ENCODE data around the gene ROR1. TPM values are rescaled to one million over a fixed set of nuclear protein-coding genes. Genes with fewer than 3 reads are reported as not detected.

The ROR1 gene
- total RNA-seq, 1 experiment from 2014 or later = 33.8 TPM

DNA sequence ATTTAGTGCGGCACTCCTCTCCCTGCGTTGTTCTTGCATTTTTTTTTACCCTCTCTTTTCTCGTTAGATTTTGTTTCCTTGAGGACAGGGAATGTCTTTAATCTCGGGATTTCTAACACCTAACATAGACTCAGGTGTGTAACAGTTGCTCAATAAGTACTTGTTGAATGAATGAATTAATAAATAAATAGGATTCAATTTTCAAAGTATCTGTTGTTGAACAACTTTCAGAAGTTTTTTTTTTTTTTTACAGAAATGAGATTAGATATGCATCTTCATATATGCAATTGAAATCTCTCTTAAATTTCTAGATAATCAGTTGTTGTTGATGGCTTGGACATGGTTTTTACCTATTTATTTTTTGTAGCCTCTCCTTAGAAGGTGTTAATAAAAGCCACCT lies 83.1 kb downstream of the ROR1 start:
- H3K27me3 Mint-ChIP-seq (ENCODE audit: unreplicated experiment) = no peaks in the 10 kb centered on the region
- no peaks in the 10 kb centered on the region for H3K36me3 Mint-ChIP-seq (ENCODE audit: insufficient read depth, unreplicated experiment)
- H3K4me1 Mint-ChIP-seq (ENCODE audit: low read depth, unreplicated experiment) = no peaks in the 10 kb centered on the region
- intact Hi-C loops (cut with micrococcal nuclease; ENCODE audit: unreplicated experiment) = no loop called here
- TF ChIP-seq, protein P1, sequence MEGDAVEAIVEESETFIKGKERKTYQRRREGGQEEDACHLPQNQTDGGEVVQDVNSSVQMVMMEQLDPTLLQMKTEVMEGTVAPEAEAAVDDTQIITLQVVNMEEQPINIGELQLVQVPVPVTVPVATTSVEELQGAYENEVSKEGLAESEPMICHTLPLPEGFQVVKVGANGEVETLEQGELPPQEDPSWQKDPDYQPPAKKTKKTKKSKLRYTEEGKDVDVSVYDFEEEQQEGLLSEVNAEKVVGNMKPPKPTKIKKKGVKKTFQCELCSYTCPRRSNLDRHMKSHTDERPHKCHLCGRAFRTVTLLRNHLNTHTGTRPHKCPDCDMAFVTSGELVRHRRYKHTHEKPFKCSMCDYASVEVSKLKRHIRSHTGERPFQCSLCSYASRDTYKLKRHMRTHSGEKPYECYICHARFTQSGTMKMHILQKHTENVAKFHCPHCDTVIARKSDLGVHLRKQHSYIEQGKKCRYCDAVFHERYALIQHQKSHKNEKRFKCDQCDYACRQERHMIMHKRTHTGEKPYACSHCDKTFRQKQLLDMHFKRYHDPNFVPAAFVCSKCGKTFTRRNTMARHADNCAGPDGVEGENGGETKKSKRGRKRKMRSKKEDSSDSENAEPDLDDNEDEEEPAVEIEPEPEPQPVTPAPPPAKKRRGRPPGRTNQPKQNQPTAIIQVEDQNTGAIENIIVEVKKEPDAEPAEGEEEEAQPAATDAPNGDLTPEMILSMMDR (IDR thresholded peaks at IDR 0.05; ENCODE audit: unreplicated experiment) = no peak
- peaks cover 7% of the 10 kb centered on the region for H3K9me3 Mint-ChIP-seq (ENCODE audit: low read depth, unreplicated experiment)
- no peak overlapping the region for H3K27ac Mint-ChIP-seq (ENCODE audit: unreplicated experiment)
- CTCF ChIA-PET = interaction anchor here (0.6 kb wide), 1 partner anchor 320 kb away, joined by 3 read pairs; no protein-coding TSS in a partner anchor
- H3K4me3 Mint-ChIP-seq (ENCODE audit: low read depth, unreplicated experiment) = no peak overlapping the region
- no TSS peak for BruUV-seq (replicated peaks)
- no peak for DNase-seq

- Mint-ChIP-seq H3K27me3 (ENCODE audit: unreplicated experiment) (no peaks in the 10 kb centered on the region), H3K9me3 (ENCODE audit: low read depth, unreplicated experiment) (peaks cover 7% of the 10 kb centered on the region), H3K36me3 (ENCODE audit: insufficient read depth, unreplicated experiment) (no peaks in the 10 kb centered on the region), H3K4me3 (ENCODE audit: low read depth, unreplicated experiment) (no peak overlapping the region), H3K27ac (ENCODE audit: unreplicated experiment) (no peak overlapping the region), H3K4me1 (ENCODE audit: low read depth, unreplicated experiment) (no peaks in the 10 kb centered on the region)
- intact Hi-C loops (cut with micrococcal nuclease; ENCODE audit: unreplicated experiment) = no loop called here
- TF ChIP-seq, protein P1 (IDR thresholded peaks at IDR 0.05; ENCODE audit: unreplicated experiment) = no peak
- CTCF ChIA-PET = no interaction called here
- no TSS peak for BruUV-seq (replicated peaks)
- DNase-seq = no peak
These were observed 83.7 kb downstream of the ROR1 start for GRCh38 chr1:63857478-63857877.

GRCh38 chr1:63858153-63858552 lies 84.3 kb downstream of the ROR1 start:
- H3K4me1 Mint-ChIP-seq (ENCODE audit: low read depth, unreplicated experiment) = no peaks in the 10 kb centered on the region
- intact Hi-C loops (cut with micrococcal nuclease; ENCODE audit: unreplicated experiment) = no loop called here
- TF ChIP-seq, protein P1 (IDR thresholded peaks at IDR 0.05; ENCODE audit: unreplicated experiment) = no peak
- H3K27me3 Mint-ChIP-seq (ENCODE audit: unreplicated experiment) = no peaks in the 10 kb centered on the region
- no TSS peak for BruUV-seq (replicated peaks)
- H3K4me3 Mint-ChIP-seq (ENCODE audit: low read depth, unreplicated experiment) = no peak overlapping the region
- peaks cover 7% of the 10 kb centered on the region for H3K9me3 Mint-ChIP-seq (ENCODE audit: low read depth, unreplicated experiment)
- H3K36me3 Mint-ChIP-seq (ENCODE audit: insufficient read depth, unreplicated experiment) = no peaks in the 10 kb centered on the region
- no peak overlapping the region for H3K27ac Mint-ChIP-seq (ENCODE audit: unreplicated experiment)
- CTCF ChIA-PET = no interaction called here
- no peak for DNase-seq

DNA sequence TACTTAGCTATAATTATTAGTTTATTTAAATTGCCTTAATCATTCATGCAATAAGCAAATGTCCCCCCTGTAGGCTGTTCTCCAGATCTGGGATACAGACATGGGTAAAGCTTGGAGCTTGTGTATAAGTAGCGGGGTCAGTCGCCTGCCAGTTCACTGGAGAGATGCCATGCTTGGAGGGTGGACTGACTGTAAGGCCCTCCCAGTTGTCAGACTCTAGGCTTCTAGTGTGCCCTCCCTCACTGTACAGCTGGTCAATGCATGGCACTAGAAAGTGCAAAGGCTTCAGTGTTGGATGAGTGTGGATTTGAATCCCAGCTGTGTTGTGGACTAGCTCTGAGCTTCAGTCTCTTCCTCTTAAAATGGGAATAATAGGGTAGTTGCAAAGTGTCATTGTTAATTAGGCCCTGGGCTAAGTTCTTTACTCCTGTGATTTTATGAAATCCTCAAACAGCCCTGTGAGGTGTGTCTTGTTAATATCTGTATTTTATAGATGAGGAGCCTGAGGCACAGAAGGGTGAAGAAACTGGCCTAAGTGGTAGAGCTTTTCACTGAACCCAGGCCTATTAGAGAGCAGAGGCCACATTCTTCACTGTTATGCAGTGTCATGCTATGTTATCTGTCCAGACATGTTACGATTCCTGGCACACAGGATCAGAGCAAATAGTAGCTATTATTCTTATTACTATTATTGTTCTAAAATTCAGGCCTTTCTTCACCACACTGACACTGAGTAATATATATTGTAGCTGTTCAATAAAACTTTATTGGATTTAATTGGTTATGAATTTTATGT lies 85.9 kb downstream of the ROR1 start:
- H3K27me3 Mint-ChIP-seq (ENCODE audit: unreplicated experiment) = no peaks in the 10 kb centered on the region
- H3K4me1 Mint-ChIP-seq (ENCODE audit: low read depth, unreplicated experiment) = peaks cover 8% of the 10 kb centered on the region
- CTCF ChIA-PET = no interaction called here
- H3K9me3 Mint-ChIP-seq (ENCODE audit: low read depth, unreplicated experiment) = peaks cover 7% of the 10 kb centered on the region
- no peak overlapping the region for H3K4me3 Mint-ChIP-seq (ENCODE audit: low read depth, unreplicated experiment)
- no peak for DNase-seq
- TF ChIP-seq, protein P1 (IDR thresholded peaks at IDR 0.05; ENCODE audit: unreplicated experiment) = no peak
- intact Hi-C loops (cut with micrococcal nuclease; ENCODE audit: unreplicated experiment) = no loop called here
- BruUV-seq (replicated peaks) = no TSS peak
- H3K27ac Mint-ChIP-seq (ENCODE audit: unreplicated experiment) = no peak overlapping the region
- no peaks in the 10 kb centered on the region for H3K36me3 Mint-ChIP-seq (ENCODE audit: insufficient read depth, unreplicated experiment)

Data from Calu3 (cell line).